HG03457 (cell line): Measurements from ENCODE around the gene MCF2.

Source experiments
- ATAC-seq: cut with Tn5 transposase; IDR thresholded peaks from one replicate; pipeline ENCODE4 v1.9.1; 2021; ENCODE audit warnings: moderate number of reproducible peaks; ENCODE audit not compliant: unreplicated experiment

Gene MCF2

GRCh38 chrX:139596068-139596467 lies 111.9 kb downstream of the MCF2 start:
- no peak for ATAC-seq

DNA sequence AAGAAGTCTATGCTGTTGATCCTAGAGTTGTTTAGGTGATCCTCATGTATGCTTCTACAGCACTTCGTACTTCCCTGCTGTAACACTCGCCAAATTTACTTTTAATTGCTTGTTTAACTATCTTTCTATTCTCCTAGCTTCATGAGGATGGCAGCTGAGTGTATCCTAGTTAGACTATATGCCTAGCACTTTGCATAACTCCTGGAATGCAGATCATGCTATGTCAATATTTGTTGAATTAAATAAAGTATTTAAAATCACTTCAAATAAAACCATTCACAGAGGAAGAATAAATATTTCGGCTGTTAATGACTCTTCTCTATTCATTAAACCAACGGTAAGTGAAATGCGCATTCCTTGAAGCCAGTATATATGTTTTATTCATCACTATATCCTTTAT lies 122.4 kb downstream of the MCF2 start:
- no peak for ATAC-seq

GRCh38 chrX:139581068-139581467 lies 126.9 kb downstream of the MCF2 start:
- no peak for ATAC-seq

GRCh38 chrX:139566981-139567380 lies 141.0 kb downstream of the MCF2 start:
- no peak for ATAC-seq

DNA sequence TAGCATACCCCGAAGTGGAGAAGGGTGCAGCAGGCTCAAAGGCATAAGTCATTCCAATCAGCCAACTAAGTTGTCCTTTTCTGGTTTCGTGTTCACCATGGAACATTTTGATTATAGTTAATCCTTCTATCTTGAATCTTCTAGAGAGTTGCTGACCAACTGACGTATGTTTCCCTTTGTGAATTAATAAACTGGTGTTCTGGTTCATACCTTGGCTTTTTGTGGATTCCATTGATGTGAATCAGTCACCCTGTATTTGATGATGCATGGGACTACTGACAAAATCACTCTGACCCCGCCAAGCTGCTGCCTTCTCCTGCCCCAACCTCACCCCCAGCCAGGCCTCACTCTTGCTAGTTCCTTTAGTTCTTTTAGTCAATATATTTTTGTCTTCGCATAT lies 144.7 kb downstream of the MCF2 start:
- ATAC-seq = no peak

GRCh38 chrX:139560221-139560620 lies 147.7 kb downstream of the MCF2 start:
- ATAC-seq = no peak

- no peak for ATAC-seq
Measured at GRCh38 chrX:139559383-139560042, 148.5 kb downstream of the MCF2 start.

- no peak for ATAC-seq
Measured at GRCh38 chrX:139554991-139555675, 152.8 kb downstream of the MCF2 start.

DNA sequence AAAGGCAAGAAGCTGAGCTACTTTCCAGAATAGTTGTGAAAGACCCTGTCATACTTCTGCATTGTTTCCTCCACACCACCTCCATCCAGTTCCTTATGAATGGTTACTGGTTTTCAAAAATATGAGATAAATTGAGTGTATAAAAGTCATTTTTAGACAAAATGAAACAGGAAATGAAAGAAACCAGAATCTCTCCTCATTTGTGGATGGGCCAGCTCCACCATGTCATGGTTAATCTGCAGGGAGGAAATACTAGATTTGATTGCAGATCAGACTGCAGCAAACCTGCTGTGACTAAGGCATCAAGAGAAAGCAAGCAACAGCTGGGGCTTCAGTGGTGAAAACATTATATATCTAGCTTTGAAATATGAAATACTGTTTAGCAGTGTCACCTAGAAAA lies 153.6 kb downstream of the MCF2 start:
- peak; percentile 21 for ATAC-seq

DNA sequence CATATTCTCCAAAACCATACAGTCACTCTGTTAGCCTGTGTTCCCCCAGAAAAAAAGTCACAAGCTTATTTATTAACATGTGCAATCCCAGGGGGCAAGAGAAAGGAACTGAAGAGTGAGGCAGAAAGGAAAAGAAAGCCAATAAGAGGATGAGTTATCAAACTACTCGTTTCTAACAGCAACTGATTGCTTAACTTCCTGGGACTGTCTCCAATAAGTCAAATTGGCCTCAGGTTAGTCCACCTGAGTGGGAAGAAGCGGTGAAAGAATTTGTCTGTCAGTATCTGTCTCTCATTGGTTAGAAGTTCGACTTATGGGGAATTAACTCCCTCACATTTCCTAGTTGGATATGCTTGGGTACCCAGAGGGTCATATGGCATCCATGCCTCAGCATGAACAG lies 163.4 kb downstream of the MCF2 start:
- no peak for ATAC-seq

- no peak for ATAC-seq
Measured at GRCh38 chrX:139543920-139544319, 164.0 kb downstream of the MCF2 start.

DNA sequence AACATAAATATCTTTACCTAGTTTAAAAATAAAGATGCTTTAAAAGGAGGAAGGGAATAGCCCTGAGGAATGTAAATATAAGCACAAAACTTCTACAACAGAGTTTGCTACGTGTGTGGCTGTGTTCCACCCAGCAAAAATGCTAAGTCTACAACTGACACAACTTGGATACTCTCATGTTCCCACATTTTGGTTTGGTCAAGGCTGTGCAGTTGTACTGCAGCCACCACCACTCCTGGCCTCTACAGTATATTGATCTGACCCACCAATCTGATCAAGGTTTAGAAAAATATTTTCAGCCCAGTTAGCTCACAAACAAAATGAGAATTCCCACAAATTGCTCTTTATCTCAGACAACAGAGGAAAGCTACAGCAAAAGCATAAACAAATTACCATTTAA lies 165.3 kb downstream of the MCF2 start:
- no peak for ATAC-seq

DNA sequence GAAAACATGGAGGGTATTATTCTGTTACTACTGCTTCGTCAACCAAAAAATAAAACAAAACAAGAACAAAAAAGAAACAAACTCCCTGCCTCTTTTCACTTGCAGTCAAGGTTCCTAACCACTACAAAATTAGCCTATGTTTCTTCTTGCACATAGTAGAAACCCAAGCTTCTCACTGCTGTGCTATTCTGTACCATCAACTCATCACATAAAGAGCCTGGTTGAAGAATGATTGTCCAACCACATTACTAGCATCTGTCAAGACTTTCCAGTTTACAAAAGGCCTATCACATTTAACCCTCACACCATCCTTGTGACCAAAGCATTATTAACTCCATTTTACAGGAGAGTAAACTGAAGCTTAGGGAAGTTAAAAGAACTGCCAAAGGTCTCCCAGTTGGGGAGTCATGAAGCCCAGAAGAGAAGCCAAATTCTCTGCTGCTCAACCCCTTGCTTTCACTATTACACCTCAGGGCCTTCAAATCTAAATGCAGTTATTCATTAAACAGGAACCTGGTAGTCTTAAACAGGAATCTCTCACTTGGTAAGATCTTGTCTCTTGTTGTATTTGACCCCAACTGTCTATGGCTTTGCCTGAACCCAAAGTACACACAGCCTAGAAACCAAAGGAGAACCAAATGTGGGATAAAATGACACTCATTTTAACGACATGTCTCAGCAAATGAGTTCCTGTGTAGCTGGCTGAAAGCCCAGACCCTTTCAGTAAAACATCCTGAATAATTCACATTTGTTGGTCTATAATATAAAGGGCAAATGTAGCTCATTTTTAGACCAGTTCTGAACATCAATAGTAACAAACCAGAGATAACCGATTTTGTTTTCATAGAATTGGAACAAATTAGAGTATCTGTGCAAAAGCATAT lies 168.8 kb downstream of the MCF2 start:
- ATAC-seq = peak; percentile 93

GRCh38 chrX:139533444-139533843 lies 174.5 kb downstream of the MCF2 start:
- no peak for ATAC-seq

- ATAC-seq = no peak
Measured at GRCh38 chrX:139532834-139533233, 175.1 kb downstream of the MCF2 start.
